GM19463 (cell line): ENCODE data around the gene LAPTM5.
A peak's percentile ranks its signal among the peaks of the same experiment; 100 is the strongest.

Experiments
- ATAC-seq: cut with Tn5 transposase; IDR thresholded peaks from one replicate; pipeline ENCODE4 v1.9.1; 2021; ENCODE audit warnings: mild to moderate bottlenecking, moderate library complexity; ENCODE audit not compliant: unreplicated experiment

The LAPTM5 gene

GRCh38 chr1:30787856-30788495, 30.4 kb upstream of the LAPTM5 start:
- no peak for ATAC-seq

- no peak for ATAC-seq
Measured at GRCh38 chr1:30787266-30787665, 29.7 kb upstream of the LAPTM5 start.

- ATAC-seq: no peak
Measured at GRCh38 chr1:30786264-30786991, 28.9 kb upstream of the LAPTM5 start.

- ATAC-seq: no peak
Measured at GRCh38 chr1:30785714-30786113, 28.1 kb upstream of the LAPTM5 start.

- ATAC-seq: no peak
Measured at GRCh38 chr1:30785181-30785580, 27.6 kb upstream of the LAPTM5 start.

- no peak for ATAC-seq
Measured at GRCh38 chr1:30783256-30783915, 25.8 kb upstream of the LAPTM5 start.

GRCh38 chr1:30782361-30783255, 25.0 kb upstream of the LAPTM5 start:
- ATAC-seq: peak; percentile 47

- no peak for ATAC-seq
Measured at GRCh38 chr1:30781906-30782305, 24.3 kb upstream of the LAPTM5 start.

GRCh38 chr1:30780409-30780808, 22.8 kb upstream of the LAPTM5 start:
- ATAC-seq: no peak

- peak; percentile 58 for ATAC-seq
Measured at GRCh38 chr1:30779294-30780071, 21.9 kb upstream of the LAPTM5 start.

- no peak for ATAC-seq
Measured at GRCh38 chr1:30778979-30779293, 21.4 kb upstream of the LAPTM5 start.

- no peak for ATAC-seq
Measured at GRCh38 chr1:30778154-30778978, 20.8 kb upstream of the LAPTM5 start.

- ATAC-seq: no peak
Measured at GRCh38 chr1:30777904-30778153, 20.3 kb upstream of the LAPTM5 start.

GRCh38 chr1:30777060-30777903, 19.7 kb upstream of the LAPTM5 start:
- no peak for ATAC-seq

GRCh38 chr1:30776097-30777059, 18.8 kb upstream of the LAPTM5 start:
- ATAC-seq: no peak

GRCh38 chr1:30775433-30775975, 17.9 kb upstream of the LAPTM5 start:
- ATAC-seq: no peak

GRCh38 chr1:30774550-30775432, 17.2 kb upstream of the LAPTM5 start:
- no peak for ATAC-seq
